ENCODE measurements around the gene ARHGEF28.

DNA sequence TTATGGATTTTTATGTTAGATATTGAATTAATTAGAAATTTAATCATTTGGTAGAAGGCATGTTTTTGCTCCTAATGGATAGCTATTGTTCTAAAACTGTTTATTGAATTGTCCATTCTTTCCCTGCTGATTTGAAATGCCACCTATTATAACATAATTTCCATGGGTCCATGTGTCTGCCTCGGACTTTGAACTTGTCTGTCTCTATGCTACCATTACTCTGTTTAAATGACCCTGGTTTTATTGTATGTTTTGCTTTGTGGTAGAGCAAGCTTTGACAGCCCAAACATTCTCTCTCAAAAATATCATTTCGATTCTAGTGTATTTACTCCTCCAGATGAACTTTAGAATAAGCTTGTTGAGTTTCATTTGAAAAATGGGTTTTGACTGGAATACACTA lies 120.6 kb downstream of the ARHGEF28 start:
- TF ChIP-seq, protein P1, sequence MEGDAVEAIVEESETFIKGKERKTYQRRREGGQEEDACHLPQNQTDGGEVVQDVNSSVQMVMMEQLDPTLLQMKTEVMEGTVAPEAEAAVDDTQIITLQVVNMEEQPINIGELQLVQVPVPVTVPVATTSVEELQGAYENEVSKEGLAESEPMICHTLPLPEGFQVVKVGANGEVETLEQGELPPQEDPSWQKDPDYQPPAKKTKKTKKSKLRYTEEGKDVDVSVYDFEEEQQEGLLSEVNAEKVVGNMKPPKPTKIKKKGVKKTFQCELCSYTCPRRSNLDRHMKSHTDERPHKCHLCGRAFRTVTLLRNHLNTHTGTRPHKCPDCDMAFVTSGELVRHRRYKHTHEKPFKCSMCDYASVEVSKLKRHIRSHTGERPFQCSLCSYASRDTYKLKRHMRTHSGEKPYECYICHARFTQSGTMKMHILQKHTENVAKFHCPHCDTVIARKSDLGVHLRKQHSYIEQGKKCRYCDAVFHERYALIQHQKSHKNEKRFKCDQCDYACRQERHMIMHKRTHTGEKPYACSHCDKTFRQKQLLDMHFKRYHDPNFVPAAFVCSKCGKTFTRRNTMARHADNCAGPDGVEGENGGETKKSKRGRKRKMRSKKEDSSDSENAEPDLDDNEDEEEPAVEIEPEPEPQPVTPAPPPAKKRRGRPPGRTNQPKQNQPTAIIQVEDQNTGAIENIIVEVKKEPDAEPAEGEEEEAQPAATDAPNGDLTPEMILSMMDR (IDR thresholded peaks at IDR 0.05; ENCODE audit: low read length) = no peak
- TF ChIP-seq EZH2 (optimal IDR thresholded peaks at IDR 0.05; ENCODE audit: low read depth, low read length) = no peak
- TF ChIP-seq EZH2phosphoT487 (IDR thresholded peaks at IDR 0.05; ENCODE audit: low read length) = no peak
